GM12864 (cell line): ENCODE measurements around the gene CLEC19A.

Experiments used
- DNase-seq: peaks from one replicate; pipeline ENCODE4 v3.0.0-alpha.2; 2011; ENCODE audit warnings: low read depth
- H3K4me3 ChIP-seq: 2 replicates; pipeline ENCODE4 v1.5.1; 2011; ENCODE audit warnings: mild to moderate bottlenecking, low read depth, low read length, control low read depth
- TF ChIP-seq, protein P1 (sequence below): IDR thresholded peaks from 2 replicates; pipeline ENCODE4 v1.5.1; 2011; ENCODE audit warnings: low read depth, mild to moderate bottlenecking, moderate library complexity, low read length, control low read depth, inconsistent platforms; ENCODE audit errors: missing control alignments

The CLEC19A gene

DNA sequence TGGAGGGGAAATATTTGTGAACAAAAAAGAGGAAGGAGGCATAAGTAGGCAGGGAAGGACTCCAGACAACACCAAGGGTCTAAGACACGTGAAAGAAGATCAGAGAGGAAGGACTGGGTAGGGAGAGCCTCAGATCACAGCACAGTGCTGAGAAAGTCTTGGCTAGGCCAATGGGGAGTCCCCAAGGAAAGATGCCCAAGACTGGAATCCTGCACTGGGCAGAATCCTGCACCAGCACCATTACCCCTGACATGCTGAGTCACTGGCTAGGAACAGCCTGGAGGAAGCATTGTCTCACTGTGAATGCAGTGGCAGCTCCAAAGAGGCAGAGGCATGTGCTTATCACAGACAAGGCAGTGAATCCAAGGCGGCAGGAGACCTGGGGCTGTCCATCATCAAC lies 19.2 kb downstream of the CLEC19A start:
- H3K4me3 ChIP-seq = no peak overlapping the region
- no peak for DNase-seq
- TF ChIP-seq, protein P1, sequence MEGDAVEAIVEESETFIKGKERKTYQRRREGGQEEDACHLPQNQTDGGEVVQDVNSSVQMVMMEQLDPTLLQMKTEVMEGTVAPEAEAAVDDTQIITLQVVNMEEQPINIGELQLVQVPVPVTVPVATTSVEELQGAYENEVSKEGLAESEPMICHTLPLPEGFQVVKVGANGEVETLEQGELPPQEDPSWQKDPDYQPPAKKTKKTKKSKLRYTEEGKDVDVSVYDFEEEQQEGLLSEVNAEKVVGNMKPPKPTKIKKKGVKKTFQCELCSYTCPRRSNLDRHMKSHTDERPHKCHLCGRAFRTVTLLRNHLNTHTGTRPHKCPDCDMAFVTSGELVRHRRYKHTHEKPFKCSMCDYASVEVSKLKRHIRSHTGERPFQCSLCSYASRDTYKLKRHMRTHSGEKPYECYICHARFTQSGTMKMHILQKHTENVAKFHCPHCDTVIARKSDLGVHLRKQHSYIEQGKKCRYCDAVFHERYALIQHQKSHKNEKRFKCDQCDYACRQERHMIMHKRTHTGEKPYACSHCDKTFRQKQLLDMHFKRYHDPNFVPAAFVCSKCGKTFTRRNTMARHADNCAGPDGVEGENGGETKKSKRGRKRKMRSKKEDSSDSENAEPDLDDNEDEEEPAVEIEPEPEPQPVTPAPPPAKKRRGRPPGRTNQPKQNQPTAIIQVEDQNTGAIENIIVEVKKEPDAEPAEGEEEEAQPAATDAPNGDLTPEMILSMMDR = no peak

DNA sequence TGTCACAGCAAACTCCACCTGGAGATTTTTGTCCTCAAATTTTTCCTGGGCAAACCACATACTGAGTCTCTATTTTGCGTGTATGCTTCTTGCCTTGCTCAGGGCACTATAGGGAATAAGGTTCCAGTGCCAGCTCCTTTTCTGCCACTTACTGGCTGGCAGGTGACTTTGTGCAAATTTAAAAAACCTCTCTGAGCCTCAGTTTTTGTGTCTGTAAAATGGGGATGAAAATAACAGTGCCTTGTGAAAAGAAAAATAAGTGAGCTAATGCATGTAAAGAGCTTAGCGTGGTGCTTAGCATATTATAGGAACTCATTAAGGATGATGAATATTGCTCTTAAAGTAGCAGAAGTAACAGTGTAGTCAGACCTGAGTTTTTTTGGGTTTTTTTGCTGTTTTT lies 19.9 kb downstream of the CLEC19A start:
- no peak for DNase-seq
- H3K4me3 ChIP-seq = no peak overlapping the region
- TF ChIP-seq, protein P1 = no peak

DNA sequence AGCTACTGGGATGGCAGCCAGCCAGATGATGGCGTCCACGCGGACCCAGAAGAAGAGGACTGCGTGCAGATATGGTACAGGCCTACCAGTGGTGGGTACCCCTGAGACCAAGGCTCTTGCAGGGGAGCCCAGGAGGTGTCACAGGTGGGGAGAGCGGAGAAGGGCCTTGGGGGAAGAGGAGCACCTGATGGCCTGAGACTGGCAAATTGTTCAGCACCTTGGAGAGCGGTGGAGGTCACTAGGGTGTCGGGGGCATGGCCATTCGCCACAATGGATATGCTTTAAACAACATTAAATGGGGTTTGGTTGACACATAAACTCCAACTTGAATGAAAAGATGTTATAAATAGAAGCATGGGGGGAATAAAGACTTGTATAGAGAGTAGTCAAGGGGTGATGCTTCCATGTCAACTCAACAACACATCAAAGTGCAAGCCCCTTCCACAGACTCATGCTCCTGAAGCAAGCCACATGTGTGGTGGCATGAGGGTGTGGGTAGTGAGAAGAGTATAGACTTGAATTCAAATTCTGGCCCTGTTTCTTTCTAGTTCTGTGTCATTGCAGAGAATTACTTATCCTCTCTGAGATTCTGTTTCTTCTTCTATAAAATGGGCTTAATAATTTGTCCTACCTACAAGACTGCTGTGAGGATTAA lies 22.2 kb downstream of the CLEC19A start:
- TF ChIP-seq, protein P1 = no peak
- no peak overlapping the region for H3K4me3 ChIP-seq
- no peak for DNase-seq

DNA sequence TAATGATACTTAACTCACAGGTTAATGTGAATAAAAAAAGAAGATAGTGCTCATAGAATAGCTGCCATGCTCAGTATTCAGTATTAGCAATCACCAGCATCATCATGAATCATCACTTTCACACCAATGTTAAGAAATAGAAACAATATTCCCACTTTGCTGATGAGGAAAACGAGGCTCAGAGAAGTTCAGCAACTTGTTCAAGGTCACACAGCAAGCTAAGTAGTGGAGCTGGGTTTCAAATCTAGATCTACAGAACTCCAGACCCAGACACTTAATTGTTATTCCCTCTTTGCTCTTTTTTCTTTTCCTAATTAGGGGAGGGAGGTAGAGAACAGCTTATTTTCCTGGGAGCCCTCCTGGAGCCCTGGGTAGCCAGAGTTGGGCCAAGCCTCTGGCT lies 22.9 kb downstream of the CLEC19A start:
- TF ChIP-seq, protein P1 = no peak
- DNase-seq = no peak
- H3K4me3 ChIP-seq = no peak overlapping the region

DNA sequence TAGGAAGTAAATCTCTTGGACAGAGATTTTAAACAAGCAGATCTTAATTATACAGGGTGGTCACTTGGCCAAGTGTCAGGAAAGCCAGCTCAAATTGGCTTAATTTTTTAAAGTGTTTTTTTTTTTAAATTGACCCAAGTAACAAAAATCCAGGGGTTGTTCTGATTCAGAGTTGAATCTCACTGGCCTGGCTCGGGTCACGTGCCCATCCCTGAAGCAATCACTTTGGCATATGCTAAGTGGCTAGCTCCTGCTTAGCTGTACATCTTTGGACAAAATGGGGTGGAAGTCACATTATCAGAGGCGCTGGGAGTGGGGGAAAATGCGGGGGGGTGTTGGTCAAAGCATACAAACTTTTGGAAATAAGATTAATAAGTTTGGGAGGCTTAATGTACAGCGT lies 23.6 kb downstream of the CLEC19A start:
- no peak overlapping the region for H3K4me3 ChIP-seq
- TF ChIP-seq, protein P1 = no peak
- DNase-seq = no peak

DNA sequence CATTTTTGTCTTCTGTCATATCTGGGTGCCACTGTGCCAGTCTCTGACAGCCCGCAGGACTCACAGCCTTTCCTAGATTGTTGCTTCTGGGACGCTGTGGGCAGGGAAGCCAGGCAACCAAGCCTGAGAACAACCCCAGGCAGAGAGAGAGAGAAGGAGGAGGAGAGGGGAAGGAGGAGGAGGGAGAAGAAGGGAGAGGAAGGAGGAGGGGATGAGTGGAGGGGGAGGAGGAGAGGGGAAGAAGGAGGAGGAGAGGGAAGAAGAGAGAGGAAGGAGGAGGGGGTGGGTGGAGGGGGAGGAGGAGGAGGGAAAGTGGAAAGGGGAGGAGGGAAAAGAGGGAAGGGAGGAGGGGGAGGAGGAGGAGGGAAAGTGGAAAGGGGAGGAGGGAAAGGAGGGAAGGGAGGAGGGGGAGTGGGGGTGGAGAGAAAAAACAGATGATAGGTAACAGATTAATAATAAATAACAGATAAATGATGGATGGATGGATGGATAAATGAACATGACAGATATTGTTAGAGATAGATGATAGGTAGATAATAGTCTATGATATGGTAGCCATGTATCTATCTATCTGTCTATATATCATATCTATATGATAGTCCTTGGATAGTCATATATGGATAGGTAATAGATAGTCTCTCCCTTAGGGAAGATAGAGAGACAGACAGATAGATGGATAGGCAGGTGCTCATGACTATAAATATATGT lies 29.3 kb downstream of the CLEC19A start:
- TF ChIP-seq, protein P1 = no peak
- DNase-seq = no peak
- H3K4me3 ChIP-seq = no peak overlapping the region

DNA sequence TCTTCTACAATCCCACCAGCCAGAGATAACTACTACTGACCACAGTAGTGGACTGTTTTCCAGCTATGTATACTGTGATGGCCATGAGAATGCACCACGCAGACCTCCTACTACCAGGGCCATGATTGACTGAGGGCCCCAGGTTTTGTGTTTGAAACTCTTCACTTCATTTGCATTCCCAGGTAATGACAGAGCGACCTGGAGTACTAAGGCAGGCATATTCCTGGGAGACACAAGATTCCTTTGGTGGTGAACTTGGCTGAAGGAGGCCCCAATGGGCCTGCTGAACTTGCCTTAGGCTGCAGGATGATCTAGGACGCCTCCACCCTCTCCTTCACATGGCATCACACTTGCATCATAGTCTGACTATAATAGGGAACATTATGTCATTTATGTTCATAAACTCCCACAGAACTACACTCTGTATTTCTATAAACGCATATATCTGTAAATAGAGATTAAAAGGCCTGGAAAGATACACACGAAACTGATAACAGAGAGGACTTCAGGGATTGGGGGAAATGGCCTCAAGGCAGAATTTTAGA lies 30.4 kb downstream of the CLEC19A start:
- no peak for DNase-seq
- no peak overlapping the region for H3K4me3 ChIP-seq
- TF ChIP-seq, protein P1 = no peak
